HL-60 (cell line): ENCODE data around the gene OSR1.

Experiments
- GABPA ChIP-seq: IDR thresholded peaks from 2 replicates; pipeline ENCODE4 v1.6.1; 2012; ENCODE audit warnings: low read depth
- POLR2AphosphoS5 ChIP-seq: IDR thresholded peaks from 2 replicates; pipeline ENCODE4 v1.6.1; 2012; ENCODE audit warnings: low read depth
- TF ChIP-seq, protein P1 (sequence below): IDR thresholded peaks from one replicate; pipeline ENCODE4 v1.5.1; 2011; ENCODE audit warnings: low read length, control low read depth, inconsistent platforms; ENCODE audit not compliant: insufficient read depth
- TF ChIP-seq, protein P2 (sequence below): IDR thresholded peaks from 2 replicates; pipeline ENCODE4 v1.6.1; 2012; ENCODE audit warnings: low read depth; ENCODE audit not compliant: insufficient replicate concordance

GRCh38 chr2:19313553-19313952 lies 44.9 kb downstream of the OSR1 start:
- TF ChIP-seq, protein P1, sequence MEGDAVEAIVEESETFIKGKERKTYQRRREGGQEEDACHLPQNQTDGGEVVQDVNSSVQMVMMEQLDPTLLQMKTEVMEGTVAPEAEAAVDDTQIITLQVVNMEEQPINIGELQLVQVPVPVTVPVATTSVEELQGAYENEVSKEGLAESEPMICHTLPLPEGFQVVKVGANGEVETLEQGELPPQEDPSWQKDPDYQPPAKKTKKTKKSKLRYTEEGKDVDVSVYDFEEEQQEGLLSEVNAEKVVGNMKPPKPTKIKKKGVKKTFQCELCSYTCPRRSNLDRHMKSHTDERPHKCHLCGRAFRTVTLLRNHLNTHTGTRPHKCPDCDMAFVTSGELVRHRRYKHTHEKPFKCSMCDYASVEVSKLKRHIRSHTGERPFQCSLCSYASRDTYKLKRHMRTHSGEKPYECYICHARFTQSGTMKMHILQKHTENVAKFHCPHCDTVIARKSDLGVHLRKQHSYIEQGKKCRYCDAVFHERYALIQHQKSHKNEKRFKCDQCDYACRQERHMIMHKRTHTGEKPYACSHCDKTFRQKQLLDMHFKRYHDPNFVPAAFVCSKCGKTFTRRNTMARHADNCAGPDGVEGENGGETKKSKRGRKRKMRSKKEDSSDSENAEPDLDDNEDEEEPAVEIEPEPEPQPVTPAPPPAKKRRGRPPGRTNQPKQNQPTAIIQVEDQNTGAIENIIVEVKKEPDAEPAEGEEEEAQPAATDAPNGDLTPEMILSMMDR: no peak
- TF ChIP-seq POLR2AphosphoS5 (no peak), GABPA (no peak)
- TF ChIP-seq, protein P2, sequence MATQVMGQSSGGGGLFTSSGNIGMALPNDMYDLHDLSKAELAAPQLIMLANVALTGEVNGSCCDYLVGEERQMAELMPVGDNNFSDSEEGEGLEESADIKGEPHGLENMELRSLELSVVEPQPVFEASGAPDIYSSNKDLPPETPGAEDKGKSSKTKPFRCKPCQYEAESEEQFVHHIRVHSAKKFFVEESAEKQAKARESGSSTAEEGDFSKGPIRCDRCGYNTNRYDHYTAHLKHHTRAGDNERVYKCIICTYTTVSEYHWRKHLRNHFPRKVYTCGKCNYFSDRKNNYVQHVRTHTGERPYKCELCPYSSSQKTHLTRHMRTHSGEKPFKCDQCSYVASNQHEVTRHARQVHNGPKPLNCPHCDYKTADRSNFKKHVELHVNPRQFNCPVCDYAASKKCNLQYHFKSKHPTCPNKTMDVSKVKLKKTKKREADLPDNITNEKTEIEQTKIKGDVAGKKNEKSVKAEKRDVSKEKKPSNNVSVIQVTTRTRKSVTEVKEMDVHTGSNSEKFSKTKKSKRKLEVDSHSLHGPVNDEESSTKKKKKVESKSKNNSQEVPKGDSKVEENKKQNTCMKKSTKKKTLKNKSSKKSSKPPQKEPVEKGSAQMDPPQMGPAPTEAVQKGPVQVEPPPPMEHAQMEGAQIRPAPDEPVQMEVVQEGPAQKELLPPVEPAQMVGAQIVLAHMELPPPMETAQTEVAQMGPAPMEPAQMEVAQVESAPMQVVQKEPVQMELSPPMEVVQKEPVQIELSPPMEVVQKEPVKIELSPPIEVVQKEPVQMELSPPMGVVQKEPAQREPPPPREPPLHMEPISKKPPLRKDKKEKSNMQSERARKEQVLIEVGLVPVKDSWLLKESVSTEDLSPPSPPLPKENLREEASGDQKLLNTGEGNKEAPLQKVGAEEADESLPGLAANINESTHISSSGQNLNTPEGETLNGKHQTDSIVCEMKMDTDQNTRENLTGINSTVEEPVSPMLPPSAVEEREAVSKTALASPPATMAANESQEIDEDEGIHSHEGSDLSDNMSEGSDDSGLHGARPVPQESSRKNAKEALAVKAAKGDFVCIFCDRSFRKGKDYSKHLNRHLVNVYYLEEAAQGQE: no peak
